ENCODE data around the gene LAMP2.
A peak's percentile ranks its signal among the peaks of the same experiment; 100 is the strongest.

DNA sequence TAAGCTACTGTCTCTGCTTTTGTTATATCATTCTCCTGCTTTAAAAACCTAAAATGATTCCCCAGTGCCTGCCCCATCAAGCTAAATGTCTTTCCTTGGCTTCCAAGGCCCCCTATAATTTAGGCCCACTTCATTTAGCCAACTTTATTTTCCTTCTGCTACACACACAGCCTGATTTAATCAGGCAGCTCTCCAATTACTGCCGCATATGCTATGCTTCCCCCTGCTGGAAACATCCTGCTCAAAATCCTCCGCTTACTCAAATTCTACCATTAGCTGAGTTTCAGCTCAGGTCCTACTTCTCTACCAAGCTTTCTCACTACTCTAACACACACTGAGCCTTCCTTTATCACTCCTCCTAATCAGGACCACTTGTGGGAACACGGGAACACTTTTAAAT lies 17.0 kb downstream of the LAMP2 start:
- TF ChIP-seq CTCF (IDR thresholded peaks at IDR 0.05 in 4 of 5, conservative IDR thresholded peaks at IDR 0.05 in 1 of 5) (peak in 4 of 5 experiments; percentile 23 to 48 (median 30)), POLR2A (IDR thresholded peaks at IDR 0.05) (no peak)
